ENCODE data around the gene OR2K2. TPM values are rescaled to one million over a fixed set of nuclear protein-coding genes. Genes with fewer than 3 reads are reported as not detected.
"Not testable (repeated sequence)": the region's sequence is repeated elsewhere in the genome, so short reads cannot be mapped to it uniquely, and the experiment has no call there.

The OR2K2 gene
- total RNA-seq, 5 donors from 2014 or later (not counting 1 experiment from before 2014, with no cell fraction given), result not detected

DNA sequence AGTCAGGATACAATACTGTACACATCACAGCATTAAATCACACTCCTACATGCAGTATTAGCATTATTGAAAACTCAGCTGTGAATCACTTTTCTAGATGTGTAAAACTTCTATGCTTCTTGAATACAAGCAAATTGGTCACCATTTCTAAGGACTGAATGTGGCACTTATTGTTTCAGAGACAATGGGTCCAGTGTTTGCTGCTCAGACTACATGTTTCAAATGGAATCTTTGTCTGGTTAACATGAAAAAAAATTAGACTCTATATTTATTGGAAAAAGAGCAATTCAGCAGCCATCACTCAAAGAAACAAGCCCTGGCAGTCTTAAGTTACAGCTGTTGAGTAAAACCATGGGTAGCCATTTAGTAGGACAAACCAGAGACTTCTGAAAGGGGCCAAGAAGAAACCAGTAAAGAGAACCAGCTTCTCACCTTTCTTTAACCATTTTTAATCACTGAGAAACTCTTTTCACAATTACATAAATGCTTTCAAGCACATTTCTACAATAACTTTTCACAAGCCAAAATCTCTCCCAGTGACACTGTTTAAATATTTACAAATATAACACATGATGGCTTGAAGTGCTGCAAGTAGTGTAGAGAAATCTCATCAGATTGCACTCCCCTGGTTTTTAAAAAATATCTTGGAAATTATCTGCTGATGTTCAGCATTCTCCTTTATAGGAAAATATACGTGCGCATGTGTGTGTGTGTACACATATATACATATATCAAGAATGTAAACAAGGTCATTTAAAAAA lies 35.2 kb downstream of the OR2K2 start:
- H3K27me3 Mint-ChIP-seq, result peaks cover 0 to 4% of the 10 kb centered on the region in 2 donors
- Histone ChIP-seq H3K36me3 (ENCODE audit: control insufficient read depth in 2 of 2, extremely low read depth in 1 of 2, insufficient read depth in 1 of 2, low read length in 1 of 2) (no peaks in the 10 kb centered on the region), H3K4me3 (ENCODE audit: control insufficient read depth in 1 of 2, extremely low read depth in 1 of 2, low read length in 1 of 2) (no peak overlapping the region), H3K9me3 (no peaks in the 10 kb centered on the region), H3K27me3 (replicated peaks in 1 of 2; ENCODE audit: control insufficient read depth in 2 of 2, extremely low read depth in 1 of 2, insufficient read depth in 2 of 2, low read length in 1 of 2) (no peaks in the 10 kb centered on the region), H3K4me1 (ENCODE audit: control insufficient read depth in 1 of 2, extremely low read depth in 1 of 2, insufficient read depth in 2 of 2, low read length in 2 of 2) (no peaks in the 10 kb centered on the region), H3K27ac (ENCODE audit: low read length) (no peak overlapping the region)
- peaks cover 0 to 7% (median 3%) of the 10 kb centered on the region in 3 donors for H3K9me3 Mint-ChIP-seq
- peaks cover 0 to 4% (median 0%) of the 10 kb centered on the region in 3 donors for H3K4me1 Mint-ChIP-seq
- H3K27ac Mint-ChIP-seq, result no peak overlapping the region
- no peaks in the 10 kb centered on the region for H3K36me3 Mint-ChIP-seq
- CTCF ChIA-PET, result interaction anchor here in 1 of 2 donors (0.5 kb wide), 1 partner anchor 530 kb away, joined by 3 read pairs; no protein-coding TSS in a partner anchor
- no peak for ATAC-seq (replicated peaks in 1 of 4)
- H3K4me3 Mint-ChIP-seq, result no peak overlapping the region
- no CpG with 5 or more reads among the region's 2 CpGs for WGBS (ENCODE audit: insufficient coverage)
- no peak for DNase-seq
- POLR2A ChIA-PET, result no interaction called here

DNA sequence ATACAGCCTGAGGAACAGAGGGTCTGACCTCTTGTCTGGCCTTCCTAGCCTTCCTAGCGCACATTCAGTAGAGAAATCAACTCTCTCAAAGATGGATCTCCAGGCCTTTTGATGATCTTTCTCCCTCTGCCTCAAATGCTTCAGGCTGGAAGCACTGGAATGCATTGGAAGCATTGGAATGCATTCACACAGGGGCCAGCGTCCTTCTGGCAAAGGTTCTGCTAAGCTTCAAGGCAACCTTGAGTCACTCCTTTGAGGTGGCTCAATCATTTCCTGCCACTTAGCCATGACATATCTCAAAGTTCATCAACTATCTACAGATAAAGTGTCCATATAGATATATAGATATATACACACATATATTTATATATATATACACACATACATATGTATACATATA lies 42.9 kb downstream of the OR2K2 start:
- no peaks in the 10 kb centered on the region for H3K36me3 ChIP-seq (ENCODE audit: control insufficient read depth in 2 of 2, extremely low read depth in 1 of 2, insufficient read depth in 1 of 2, low read length in 1 of 2)
- no peaks in the 10 kb centered on the region for H3K9me3 ChIP-seq
- 65% methylated on average over 2 of the region's 2 CpGs for WGBS (ENCODE audit: insufficient coverage)
- H3K4me1 Mint-ChIP-seq, result no peaks in the 10 kb centered on the region
- ChIA-PET CTCF (no interaction called here), POLR2A (no interaction called here)
- no peaks in the 10 kb centered on the region for H3K4me1 ChIP-seq (ENCODE audit: control insufficient read depth in 1 of 2, extremely low read depth in 1 of 2, insufficient read depth in 2 of 2, low read length in 2 of 2)
- DNase-seq, result no peak
- no peaks in the 10 kb centered on the region for H3K27me3 ChIP-seq (replicated peaks in 1 of 2; ENCODE audit: control insufficient read depth in 2 of 2, extremely low read depth in 1 of 2, insufficient read depth in 2 of 2, low read length in 1 of 2)
- H3K27ac ChIP-seq (ENCODE audit: low read length), result no peak overlapping the region
- H3K4me3 Mint-ChIP-seq, result no peak overlapping the region
- no peak for ATAC-seq (replicated peaks in 1 of 4)
- H3K27ac Mint-ChIP-seq, result no peak overlapping the region
- H3K4me3 ChIP-seq (ENCODE audit: control insufficient read depth in 1 of 2, extremely low read depth in 1 of 2, low read length in 1 of 2), result no peak overlapping the region
- H3K9me3 Mint-ChIP-seq, result peaks cover 0 to 4% (median 0%) of the 10 kb centered on the region in 3 donors
- no peaks in the 10 kb centered on the region for H3K36me3 Mint-ChIP-seq
- peaks cover 10 to 12% of the 10 kb centered on the region in 2 donors for H3K27me3 Mint-ChIP-seq

DNA sequence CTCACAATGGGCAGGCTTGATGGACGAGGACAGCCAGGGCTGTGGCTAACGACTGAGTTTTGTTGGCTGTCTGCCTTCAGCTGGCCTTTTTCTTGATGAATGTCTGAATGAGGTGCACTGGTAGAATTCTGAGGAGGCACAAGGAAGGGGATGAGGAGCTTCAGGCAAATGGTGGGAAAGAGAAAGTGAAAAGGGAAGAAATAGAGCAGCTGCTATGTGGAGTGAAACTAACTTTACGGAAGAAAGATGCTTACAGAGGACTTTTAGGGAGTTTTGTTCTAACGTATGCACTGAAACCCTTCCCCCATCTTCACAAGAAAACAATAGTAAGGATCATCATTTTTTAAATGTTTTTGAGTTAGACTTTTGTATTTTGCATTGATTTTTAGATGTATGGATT lies 45.3 kb downstream of the OR2K2 start:
- no peaks in the 10 kb centered on the region for H3K4me1 ChIP-seq (ENCODE audit: control insufficient read depth in 1 of 2, extremely low read depth in 1 of 2, insufficient read depth in 2 of 2, low read length in 2 of 2)
- H3K27me3 Mint-ChIP-seq, result peaks cover 10 to 18% of the 10 kb centered on the region in 2 donors
- WGBS (ENCODE audit: insufficient coverage), result 81% methylated on average over 2 of the region's 4 CpGs
- H3K4me3 ChIP-seq (ENCODE audit: control insufficient read depth in 1 of 2, extremely low read depth in 1 of 2, low read length in 1 of 2), result no peak overlapping the region
- no peak overlapping the region for H3K4me3 Mint-ChIP-seq
- H3K9me3 ChIP-seq, result no peaks in the 10 kb centered on the region
- H3K27ac Mint-ChIP-seq, result no peak overlapping the region
- no peaks in the 10 kb centered on the region for H3K4me1 Mint-ChIP-seq
- H3K27me3 ChIP-seq (replicated peaks in 1 of 2; ENCODE audit: control insufficient read depth in 2 of 2, extremely low read depth in 1 of 2, insufficient read depth in 2 of 2, low read length in 1 of 2), result no peaks in the 10 kb centered on the region
- no peak overlapping the region for H3K27ac ChIP-seq (ENCODE audit: low read length)
- ATAC-seq (replicated peaks in 1 of 4) (no peak), DNase-seq (no peak)
- H3K9me3 Mint-ChIP-seq, result peaks cover 0 to 4% (median 3%) of the 10 kb centered on the region in 3 donors
- no peaks in the 10 kb centered on the region for H3K36me3 Mint-ChIP-seq
- H3K36me3 ChIP-seq (ENCODE audit: control insufficient read depth in 2 of 2, extremely low read depth in 1 of 2, insufficient read depth in 1 of 2, low read length in 1 of 2), result no peaks in the 10 kb centered on the region
- POLR2A ChIA-PET, result interaction anchor here in 1 of 2 donors (0.7 kb wide), 1 partner anchor 13 kb away, joined by 4 read pairs; no protein-coding TSS in a partner anchor
- CTCF ChIA-PET, result no interaction called here

DNA sequence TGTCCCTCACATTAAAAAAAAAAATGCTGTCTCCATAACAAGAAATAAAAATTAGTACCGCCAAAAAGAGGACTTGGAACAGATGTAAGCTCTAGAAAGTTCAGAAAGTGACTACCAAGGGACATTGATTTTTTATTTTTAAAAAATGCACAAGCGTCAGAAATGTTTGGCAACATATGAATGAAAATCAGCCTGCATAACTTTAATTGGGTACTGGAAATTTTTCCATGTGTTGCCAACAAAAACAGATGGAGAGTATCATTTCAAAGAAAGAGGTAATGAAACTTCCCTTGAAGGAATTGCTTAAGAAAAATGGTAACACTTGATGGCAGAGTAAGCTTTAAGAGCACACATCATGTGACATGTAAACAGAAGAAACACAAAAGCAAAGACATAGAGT lies 47.2 kb downstream of the OR2K2 start:
- H3K9me3 Mint-ChIP-seq, result peaks cover 0 to 4% (median 3%) of the 10 kb centered on the region in 3 donors
- no peak overlapping the region for H3K4me3 Mint-ChIP-seq
- 88% methylated on average over 1 of the region's 2 CpGs for WGBS (ENCODE audit: insufficient coverage)
- DNase-seq (no peak), ATAC-seq (replicated peaks in 1 of 4) (no peak)
- H3K4me1 ChIP-seq (ENCODE audit: control insufficient read depth in 1 of 2, extremely low read depth in 1 of 2, insufficient read depth in 2 of 2, low read length in 2 of 2), result no peaks in the 10 kb centered on the region
- H3K27me3 ChIP-seq (replicated peaks in 1 of 2; ENCODE audit: control insufficient read depth in 2 of 2, extremely low read depth in 1 of 2, insufficient read depth in 2 of 2, low read length in 1 of 2), result no peaks in the 10 kb centered on the region
- ChIA-PET CTCF (interaction anchor here in 1 of 2 donors (0.6 kb wide), 1 partner anchor 15 kb away, joined by 3 read pairs; no protein-coding TSS in a partner anchor), POLR2A (no interaction called here)
- H3K4me3 ChIP-seq (ENCODE audit: control insufficient read depth in 1 of 2, extremely low read depth in 1 of 2, low read length in 1 of 2), result no peak overlapping the region
- no peak overlapping the region for H3K27ac ChIP-seq (ENCODE audit: low read length)
- H3K36me3 Mint-ChIP-seq, result no peaks in the 10 kb centered on the region
- H3K27me3 Mint-ChIP-seq, result peaks cover 8 to 18% of the 10 kb centered on the region in 2 donors
- no peak overlapping the region for H3K27ac Mint-ChIP-seq
- H3K9me3 ChIP-seq, result no peaks in the 10 kb centered on the region
- H3K4me1 Mint-ChIP-seq, result no peaks in the 10 kb centered on the region
- H3K36me3 ChIP-seq (ENCODE audit: control insufficient read depth in 2 of 2, extremely low read depth in 1 of 2, insufficient read depth in 1 of 2, low read length in 1 of 2), result no peaks in the 10 kb centered on the region

DNA sequence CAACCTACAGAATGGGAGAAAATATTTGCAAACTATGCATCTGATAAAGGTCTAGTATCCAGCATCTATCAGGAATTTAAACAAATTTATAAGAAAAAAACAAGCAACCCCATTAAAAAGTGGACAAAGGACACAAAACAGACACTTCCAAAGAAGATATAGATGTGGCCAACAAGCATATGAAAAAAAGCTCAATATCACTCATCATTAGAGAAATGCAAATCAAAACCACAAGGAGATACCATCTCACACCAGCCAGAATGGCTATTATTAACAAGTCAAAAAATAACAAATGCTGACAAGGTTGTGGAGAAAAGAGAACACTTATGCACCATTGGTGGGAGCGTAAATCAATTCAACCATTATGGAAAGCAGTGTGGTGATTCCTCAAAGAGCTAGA lies 49.2 kb downstream of the OR2K2 start:
- H3K27ac Mint-ChIP-seq; H3K4me1 ChIP-seq (ENCODE audit: control insufficient read depth in 1 of 2, extremely low read depth in 1 of 2, insufficient read depth in 2 of 2, low read length in 2 of 2); H3K36me3 ChIP-seq (ENCODE audit: control insufficient read depth in 2 of 2, extremely low read depth in 1 of 2, insufficient read depth in 1 of 2, low read length in 1 of 2); H3K36me3 Mint-ChIP-seq; DNase-seq; H3K4me3 ChIP-seq (ENCODE audit: control insufficient read depth in 1 of 2, extremely low read depth in 1 of 2, low read length in 1 of 2); CTCF ChIA-PET; H3K9me3 ChIP-seq; ATAC-seq (replicated peaks in 1 of 4); POLR2A ChIA-PET; H3K4me3 Mint-ChIP-seq; H3K27ac ChIP-seq (ENCODE audit: low read length); H3K9me3 Mint-ChIP-seq; H3K27me3 ChIP-seq (replicated peaks in 1 of 2; ENCODE audit: control insufficient read depth in 2 of 2, extremely low read depth in 1 of 2, insufficient read depth in 2 of 2, low read length in 1 of 2); H3K4me1 Mint-ChIP-seq: not testable (repeated sequence)
- no CpG with 5 or more reads among the region's 1 CpG for WGBS (ENCODE audit: insufficient coverage)
- peaks cover 5 to 18% of the 10 kb centered on the region in 2 donors for H3K27me3 Mint-ChIP-seq

Other genes starting within 250 kb of the OR2K2 start
- 10 to 100 TPM; 50.5 to 67.1 (median 63.1) TPM for gene ECPAS, start 154.2 kb upstream of the OR2K2 start, total RNA-seq
- 10 to 100 TPM; 13.5 to 21.5 (median 16.5) TPM for gene ZNF483, start 195.0 kb upstream of the OR2K2 start, total RNA-seq